Activated CD4-positive, alpha-beta T cell treated with anti-CD3 and anti-CD28 coated beads, Interleukin-10, Interleukin-2, amounts not matched to agents 100 ng/mL and 50 ng/mL, durations not matched to agents 16 hours and 8 hours (primary cell): ENCODE measurements around the gene GOLT1A.

Experiments
- DNase-seq: peaks from one replicate; pipeline ENCODE4 v3.0.0-alpha.2; 2020

GOLT1A gene

GRCh38 chr1:204153667-204154066 lies 60.1 kb downstream of the GOLT1A start:
- no peak for DNase-seq

GRCh38 chr1:204152310-204153044 lies 61.3 kb downstream of the GOLT1A start:
- DNase-seq = no peak

- DNase-seq = peak; percentile 21
These were observed 62.1 kb downstream of the GOLT1A start, which contains the start of gene ETNK2 for GRCh38 chr1:204151552-204152309. ETNK2 (minus strand) TSS chr1:204152044; CDS start chr1:204151852, 192 bp downstream.

GRCh38 chr1:204150702-204151551 lies 62.9 kb downstream of the GOLT1A start:
- DNase-seq = no peak

- DNase-seq = no peak
These were observed 63.9 kb downstream of the GOLT1A start for GRCh38 chr1:204149635-204150565.

- DNase-seq = no peak
These were observed 64.7 kb downstream of the GOLT1A start for GRCh38 chr1:204149107-204149506.
